Panc1 (cell line): ENCODE measurements around the gene TJP1.

Experiments
- CTCF ChIP-seq: fragments of 450-650 bp; IDR thresholded peaks from 2 replicates; pipeline ENCODE4 v1.5.1; 2017; ENCODE audit warnings: mild to moderate bottlenecking
- POLR2AphosphoS5 ChIP-seq: IDR thresholded peaks from 2 replicates; pipeline ENCODE4 v1.6.1; 2012; ENCODE audit warnings: mild to moderate bottlenecking, low read depth, low read length, moderate library complexity
- REST ChIP-seq, 2 experiments: IDR thresholded peaks; 2 replicates each; pipeline ENCODE4 v1.6.1; 2011 to 2012; ENCODE audit warnings: low read depth in 2 of 2, control low read depth in 1 of 2, low read length in 1 of 2, mild to moderate bottlenecking in 1 of 2, moderate library complexity in 1 of 2; ENCODE audit not compliant: insufficient read depth in 1 of 2

GRCh38 chr15:29666241-29666640 is 156.0 kb downstream of the TJP1 start:
- TF ChIP-seq CTCF (no peak), POLR2AphosphoS5 (no peak), REST (IDR thresholded peaks at IDR 0.05; ENCODE audit: insufficient read depth in 1 of 2, low read depth in 2 of 2, low read length in 1 of 2) (no peak)
